Left cardiac atrium (tissue), 4 donors: ENCODE measurements around the gene DENND6B. TPM values are rescaled to one million over a fixed set of nuclear protein-coding genes. Genes with fewer than 3 reads are reported as not detected.
A peak's percentile ranks its signal among the peaks of the same experiment; 100 is the strongest.

Experiments used
- ATAC-seq, 2 donors: fragments of 200-7000 bp; cut with Tn5 transposase; one replicate each; pipeline ENCODE4 v1.9.1; 2020; ENCODE audit warnings: mild to moderate bottlenecking in 2 of 2, moderate library complexity in 2 of 2
- DNase-seq: peaks from one replicate; pipeline ENCODE4 v3.0.0-alpha.2; 2020
- intact Hi-C, 2 donors: fragments of 100-400 bp; cut with DNase I; formaldehyde crosslinking; loops; one replicate each; pipeline versions ENCODE4 v1.14.1 to v1.15.1; 2022 to 2023
- total RNA-seq, 2 donors: library from RNA; stranded (reverse); fragmentation: NEBNext Ultra II Directional; extraction: Animal tissue kit (Norgen Biotek cat#: 25700); gene quantifications; one replicate each; pipeline ENCODE4 v1.2.1, GENCODE V29; 2021
- donor health status: DM: no; HTN: yes; CAD: no.
- donor health status: DM: no; HTN: yes; CAD: no; lungs with severe emphysema.
- donor health status: DM: yes; HTN: yes; CAD: no.
- donor health status: Dilated cardiomyopathy.

DENND6B gene
- total RNA-seq, 2 donors from 2014 or later, result 2.4 TPM

GRCh38 chr22:50318698-50319411, 8.0 kb downstream of the DENND6B start:
- DNase-seq, result no peak

GRCh38 chr22:50318356-50318697, 8.5 kb downstream of the DENND6B start:
- ATAC-seq, result no peak
- intact Hi-C loops, result no loop called here
- DNase-seq, result no peak

More at GRCh38 chr22:50318698-50319411, 8.0 kb downstream of the DENND6B start:
- no peak for ATAC-seq
- intact Hi-C loops, result no loop called here

- no peak for ATAC-seq
- no peak for DNase-seq
- intact Hi-C loops, result no loop called here
Observed at GRCh38 chr22:50317674-50318073, 9.1 kb downstream of the DENND6B start.

GRCh38 chr22:50317178-50317577, 9.6 kb downstream of the DENND6B start:
- no peak for ATAC-seq
- intact Hi-C loops, result no loop called here
- DNase-seq, result no peak

- intact Hi-C loops, result no loop called here
- no peak for ATAC-seq
- no peak for DNase-seq
Observed at GRCh38 chr22:50316114-50317065, 10.4 kb downstream of the DENND6B start.

GRCh38 chr22:50315289-50316113, 11.3 kb downstream of the DENND6B start:
- DNase-seq, result no peak
- ATAC-seq, result no peak
- intact Hi-C loops, result no loop called here

- DNase-seq (peak; percentile 54), ATAC-seq (peak; percentile 43 to 56)
- intact Hi-C loops, result no loop called here
Observed at GRCh38 chr22:50314455-50315288, 12.1 kb downstream of the DENND6B start.

GRCh38 chr22:50314081-50314454, 12.7 kb downstream of the DENND6B start:
- ATAC-seq (no peak), DNase-seq (no peak)
- intact Hi-C loops, result no loop called here

GRCh38 chr22:50313600-50313999, 13.2 kb downstream of the DENND6B start:
- intact Hi-C loops, result no loop called here
- ATAC-seq (no peak), DNase-seq (peak; percentile 20)

GRCh38 chr22:50313021-50313420, 13.8 kb downstream of the DENND6B start:
- DNase-seq (no peak), ATAC-seq (no peak)

GRCh38 chr22:50312371-50312770, 14.4 kb downstream of the DENND6B start:
- no peak for DNase-seq
- no peak for ATAC-seq
- intact Hi-C loops, result no loop called here

More at GRCh38 chr22:50313021-50313420, 13.8 kb downstream of the DENND6B start:
- intact Hi-C loops, result no loop called here

GRCh38 chr22:50311606-50312351, 15.0 kb downstream of the DENND6B start:
- intact Hi-C loops, result no loop called here
- DNase-seq (no peak), ATAC-seq (no peak)

- intact Hi-C loops, result no loop called here
- ATAC-seq (no peak), DNase-seq (no peak)
Observed at GRCh38 chr22:50310949-50311444, 15.8 kb downstream of the DENND6B start.

- DNase-seq (no peak), ATAC-seq (no peak)
Observed at GRCh38 chr22:50310031-50310722, 16.6 kb downstream of the DENND6B start.

GRCh38 chr22:50309601-50309991, 17.2 kb downstream of the DENND6B start:
- intact Hi-C loops, result no loop called here
- DNase-seq (no peak), ATAC-seq (no peak)

More at GRCh38 chr22:50310031-50310722, 16.6 kb downstream of the DENND6B start:
- intact Hi-C loops, result no loop called here

- DNase-seq (no peak), ATAC-seq (no peak)
- intact Hi-C loops, result no loop called here
Observed at GRCh38 chr22:50308986-50309600, 17.7 kb downstream of the DENND6B start.

- peak; percentile 9 to 39 for ATAC-seq
- intact Hi-C loops, result no loop called here
- DNase-seq, result peak; percentile 84
Observed at GRCh38 chr22:50308597-50308935, 18.2 kb downstream of the DENND6B start.
